Limb (tissue), 2 donors: Measurements from ENCODE around the gene TMEM181.

Experiments
- DNase-seq, 2 donors: peaks; one replicate each; pipeline ENCODE4 v3.0.0-alpha.2; 2016; ENCODE audit errors: extremely low spot score in 2 of 2

The TMEM181 gene

DNA sequence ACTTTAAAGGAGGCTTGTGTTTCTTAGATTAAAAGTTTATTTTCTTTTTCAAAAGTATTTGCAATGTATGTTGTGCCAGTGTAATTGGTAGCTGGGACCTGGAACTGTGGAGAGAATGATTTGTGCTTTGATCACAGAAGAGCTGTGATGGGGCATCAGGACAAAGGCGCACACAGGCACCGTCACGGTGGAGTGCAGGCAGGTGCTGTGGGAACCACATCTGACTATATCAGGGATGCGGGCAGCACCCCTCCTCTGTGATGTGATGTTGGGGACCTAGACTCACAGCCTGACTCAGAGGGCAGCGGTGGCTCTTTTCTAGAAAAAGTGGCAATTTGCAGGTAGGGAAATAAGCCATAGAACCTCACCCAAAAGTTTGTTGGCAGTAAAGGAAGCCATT, 124.4 kb downstream of the TMEM181 start:
- no peak for DNase-seq

DNA sequence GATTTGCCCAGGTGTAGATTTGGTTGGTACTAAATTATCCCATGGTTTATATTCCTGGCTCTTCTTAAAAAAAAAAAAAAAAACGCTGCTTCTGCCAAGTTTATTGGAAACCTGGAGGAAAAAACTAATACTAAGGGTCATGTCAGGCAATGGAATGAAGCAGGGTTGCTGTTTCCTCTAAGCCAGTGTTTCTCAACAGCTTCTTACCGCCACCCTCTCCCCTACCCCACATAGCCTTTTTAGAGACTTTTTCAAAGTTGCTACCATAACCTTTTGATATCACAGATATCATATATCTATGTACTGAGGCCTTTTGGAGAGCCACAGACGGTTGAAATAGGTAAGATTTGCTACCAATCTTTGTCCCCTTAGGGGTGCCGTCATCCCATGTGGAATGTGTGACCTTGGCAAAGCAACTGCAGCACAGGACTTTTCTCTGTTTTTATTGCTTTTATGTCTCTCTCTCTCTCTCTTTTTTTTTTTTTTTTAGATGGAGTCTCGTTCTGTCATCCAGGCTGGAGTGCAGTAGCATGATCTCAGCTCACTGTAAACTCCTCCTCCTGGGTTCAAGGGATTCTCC, 124.9 kb downstream of the TMEM181 start:
- DNase-seq = no peak
